HCT116 (cell line): Measurements from ENCODE around the gene SNX8. TPM values are rescaled to one million over a fixed set of nuclear protein-coding genes. Genes with fewer than 3 reads are reported as not detected.
"Not testable (repeated sequence)": the region's sequence is repeated elsewhere in the genome, so short reads cannot be mapped to it uniquely, and the experiment has no call there.

ENCODE experiments used
- ATAC-seq: fragments of 200-7000 bp; cut with Tn5 transposase; 2 replicates; pipeline ENCODE4 v1.9.1; 2020; ENCODE audit warnings: mild to moderate bottlenecking, moderate library complexity
- BruUV-seq: library from RNA; stranded (reverse); fragments of 400-500 nt; replicated peaks from 2 replicates; lab custom pipeline; 2021; lab: Mats Ljungman, UMichigan
- CTCF ChIA-PET: fragments of 300-600 bp; sonication (Branson Sonifier 250); formaldehyde crosslinking; loops from one replicate; lab custom pipeline; 2021; ENCODE audit warnings: antibody characterized with exemption; lab: Charles Lee
- POLR2A ChIA-PET: fragments of 300-600, 350-600 bp; sonication (Branson Sonifier 250); formaldehyde crosslinking; loops from one replicate; lab custom pipeline; 2021; ENCODE audit warnings: antibody characterized with exemption; lab: Charles Lee
- RAD21 ChIA-PET, 2 experiments: fragments of 300-600 bp; sonication (Branson Sonifier 250); formaldehyde crosslinking; loops; one replicate each; lab custom pipeline; 2023; ENCODE audit warnings: low total read pairs in 2 of 2; ENCODE audit not compliant: uncharacterized antibody in 2 of 2, unreplicated experiment in 2 of 2, low non-redundant PET in 1 of 2; lab: Charles Lee
- DNase-seq: peaks from one replicate; pipeline ENCODE4 v3.0.0-alpha.2; 2010; ENCODE audit warnings: low read depth, low spot score
- H2AFZ ChIP-seq: fragments of 200-600 bp; shearing (Covaris generic), sonication (generic); 2 replicates; pipeline ENCODE4 v1.6.1; 2017; ENCODE audit warnings: low read depth, mixed run types, mixed read lengths, antibody characterized with exemption, low read length; ENCODE audit not compliant: poor library complexity, severe bottlenecking
- H3K27ac ChIP-seq: 2 replicates; pipeline ENCODE4 v1.5.1; 2012; ENCODE audit warnings: low read depth, low read length
- H3K27me3 ChIP-seq: fragments of 200-600 bp; sonication (generic); 2 replicates; pipeline ENCODE4 v1.6.1; 2016; ENCODE audit warnings: mixed run types, low read length, mixed read lengths; ENCODE audit not compliant: insufficient read depth
- H3K36me3 ChIP-seq, 2 experiments: fragments of 200-500 bp in 1 of 2; fragments of 200-600 bp in 1 of 2; sonication (Bioruptor generic) in 1 of 2; sonication (generic) in 1 of 2; 2 replicates each; pipeline versions ENCODE4 v1.5.1 to v1.6.1; 2014 to 2016; ENCODE audit warnings: low read length in 2 of 2, inconsistent platforms in 1 of 2, mixed read lengths in 1 of 2, mixed run types in 1 of 2; ENCODE audit not compliant: insufficient read depth in 2 of 2, control insufficient read depth in 1 of 2
- H3K4me1 ChIP-seq, 2 experiments: fragments of 200-600 bp in 1 of 2; sonication (generic) in 1 of 2; 2 replicates each; pipeline versions ENCODE4 v1.5.1 to v1.6.1; 2012 to 2017; ENCODE audit warnings: low read length in 2 of 2, inconsistent platforms in 1 of 2, mild to moderate bottlenecking in 1 of 2, mixed read lengths in 1 of 2, mixed run types in 1 of 2, moderate library complexity in 1 of 2; ENCODE audit not compliant: insufficient read depth in 2 of 2, control insufficient read depth in 1 of 2
- H3K4me2 ChIP-seq: fragments of 200-600 bp; sonication (generic); 2 replicates; pipeline ENCODE4 v1.6.1; 2017; ENCODE audit warnings: mixed run types, low read length, mixed read lengths
- H3K4me3 ChIP-seq, 2 experiments: fragments of 200-600 bp in 1 of 2; sonication (generic) in 1 of 2; replicated peaks in 1 of 2; 2 replicates each; pipeline ENCODE4 v1.5.1; 2011 to 2016; ENCODE audit warnings: low read length in 2 of 2, control low read depth in 1 of 2, low read depth in 1 of 2, mild to moderate bottlenecking in 1 of 2, mixed read lengths in 1 of 2, mixed run types in 1 of 2
- H3K79me2 ChIP-seq: fragments of 200-600 bp; sonication (generic); 2 replicates; pipeline ENCODE4 v1.6.1; 2017; ENCODE audit warnings: mild to moderate bottlenecking, mixed run types, low read length, moderate library complexity, mixed read lengths; ENCODE audit not compliant: insufficient read depth
- H3K9ac ChIP-seq: fragments of 200-600 bp; sonication (generic); 2 replicates; pipeline ENCODE4 v1.6.1; 2016; ENCODE audit warnings: low read length, mixed read lengths
- H3K9me2 ChIP-seq: fragments of 200-600 bp; sonication (generic), shearing (Covaris generic); 2 replicates; pipeline ENCODE4 v1.6.1; 2017; ENCODE audit warnings: mixed run types, mild to moderate bottlenecking, moderate library complexity; ENCODE audit not compliant: insufficient read depth
- H3K9me3 ChIP-seq, 2 experiments: fragments of 200-500 bp in 1 of 2; fragments of 200-600 bp in 1 of 2; sonication (Bioruptor generic) in 1 of 2; sonication (generic) in 1 of 2; 2 replicates each; pipeline ENCODE4 v1.6.1; 2014 to 2017; ENCODE audit warnings: low read length in 2 of 2, mixed read lengths in 2 of 2, inconsistent platforms in 1 of 2, low read depth in 1 of 2, mild to moderate bottlenecking in 1 of 2, mixed run types in 1 of 2, moderate library complexity in 1 of 2; ENCODE audit not compliant: control insufficient read depth in 1 of 2, insufficient read depth in 1 of 2
- H4K20me1 ChIP-seq: fragments of 200-600 bp; sonication (generic), shearing (Covaris generic); 2 replicates; pipeline ENCODE4 v1.6.1; 2017; ENCODE audit warnings: mixed run types, mild to moderate bottlenecking, moderate library complexity; ENCODE audit not compliant: insufficient read depth
- CBX3 ChIP-seq: IDR thresholded peaks from 2 replicates; pipeline ENCODE4 v1.6.1; 2012; ENCODE audit warnings: low read depth
- CEBPB ChIP-seq: IDR thresholded peaks from 2 replicates; pipeline ENCODE4 v1.6.1; 2012; ENCODE audit warnings: low read depth
- ELF1 ChIP-seq: IDR thresholded peaks from 2 replicates; pipeline ENCODE4 v1.6.1; 2012; ENCODE audit warnings: low read depth, borderline replicate concordance
- EZH2phosphoT487 ChIP-seq: fragments of 200-600 bp; IDR thresholded peaks from 2 replicates; pipeline ENCODE4 v1.6.1; 2018; ENCODE audit warnings: antibody characterized with exemption, borderline replicate concordance
- FOSL1 ChIP-seq: IDR thresholded peaks from 2 replicates; pipeline ENCODE4 v1.6.1; 2012; ENCODE audit warnings: low read depth
- POLR2AphosphoS5 ChIP-seq: IDR thresholded peaks from 2 replicates; pipeline ENCODE4 v1.6.1; 2011; ENCODE audit warnings: mild to moderate bottlenecking, low read depth, low read length, moderate library complexity
- SP1 ChIP-seq: IDR thresholded peaks from 2 replicates; pipeline ENCODE4 v1.6.1; 2012; ENCODE audit warnings: low read depth
- SRF ChIP-seq: IDR thresholded peaks from 2 replicates; pipeline ENCODE4 v1.6.1; 2012; ENCODE audit warnings: low read depth
- TCF7L2 ChIP-seq: IDR thresholded peaks from 2 replicates; pipeline ENCODE4 v1.7.0; 2011; ENCODE audit warnings: borderline replicate concordance, inconsistent platforms; ENCODE audit not compliant: insufficient read depth, insufficient read length; ENCODE audit errors: extremely low read depth
- ZFX ChIP-seq: fragments of 450-650 bp; IDR thresholded peaks from 2 replicates; pipeline ENCODE4 v1.6.1; 2017
- ZNF274 ChIP-seq: fragments of 200-500 bp; sonication (Bioruptor generic); IDR thresholded peaks from 2 replicates; pipeline ENCODE4 v1.6.1; 2014; ENCODE audit warnings: mild to moderate bottlenecking, low read depth, low read length, inconsistent platforms
- intact Hi-C: fragments of 100-400 bp; cut with micrococcal nuclease; formaldehyde crosslinking; loops from 2 replicates; pipeline ENCODE4 v1.10.0; 2022
- total RNA-seq: library from RNA; stranded (reverse); gene quantifications from one replicate; pipeline ENCODE4 v1.2.1, GENCODE V29; 2021; ENCODE audit not compliant: unreplicated experiment
- TF ChIP-seq, protein P1 (sequence below), 3 experiments: fragments of 200-600 bp in 1 of 3; sonication (generic) in 1 of 3; IDR thresholded peaks in 2 of 3; conservative IDR thresholded peaks in 1 of 3; 2 replicates each; pipeline ENCODE4 v1.5.1; 2012 to 2017; ENCODE audit warnings: low read depth in 2 of 3, low read length in 2 of 3, antibody characterized with exemption in 1 of 3, borderline replicate concordance in 1 of 3, control low read depth in 1 of 3, mild to moderate bottlenecking in 1 of 3, mixed read lengths in 1 of 3, mixed run types in 1 of 3, moderate library complexity in 1 of 3; ENCODE audit not compliant: insufficient read depth in 1 of 3
- TF ChIP-seq, protein P2 (sequence below): IDR thresholded peaks from 2 replicates; pipeline ENCODE4 v1.6.1; 2011; ENCODE audit warnings: mild to moderate bottlenecking, low read length, moderate library complexity; ENCODE audit not compliant: insufficient replicate concordance; ENCODE audit errors: extremely low read depth
- TF ChIP-seq, protein P3 (sequence below): IDR thresholded peaks from 2 replicates; pipeline ENCODE4 v1.6.1; 2012

SNX8 gene
- total RNA-seq, 1 experiment from 2014 or later: 41.7 TPM

DNA sequence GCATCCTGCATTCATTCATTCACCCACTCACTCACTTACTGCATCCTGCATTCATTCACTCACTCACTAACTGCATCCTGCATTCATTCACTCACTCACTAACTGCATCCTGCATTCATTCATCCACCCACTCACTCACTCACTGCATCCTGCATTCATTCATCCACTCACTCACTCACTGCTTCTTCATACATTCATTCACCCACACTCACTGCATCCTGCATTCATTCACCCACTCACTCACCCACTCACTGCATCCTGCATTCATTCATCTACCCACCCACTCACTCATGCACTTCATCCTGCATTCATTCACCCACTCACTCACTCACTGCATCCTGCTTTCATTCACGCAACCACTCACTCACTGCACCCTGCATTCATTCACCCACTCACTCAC, 1.5 kb upstream of the SNX8 start:
- ATAC-seq (no peak), DNase-seq (no peak)
- Histone ChIP-seq H2AFZ (no peak overlapping the region), H3K4me1 (peaks cover 6 to 29% of the 10 kb centered on the region in 2 experiments), H3K4me2 (no peak overlapping the region), H3K9me3 (no peaks in the 10 kb centered on the region), H3K27ac (no peak overlapping the region), H4K20me1 (no peaks in the 10 kb centered on the region), H3K9me2 (no peaks in the 10 kb centered on the region), H3K27me3 (no peaks in the 10 kb centered on the region), H3K79me2 (peaks cover 28% of the 10 kb centered on the region), H3K36me3 (no peaks in the 10 kb centered on the region), H3K4me3 (no peak overlapping the region), H3K9ac (no peak overlapping the region)
- no TSS peak for BruUV-seq
- POLR2A ChIA-PET: no interaction called here
- intact Hi-C loops: loop anchor here (2.0 kb wide), 1 partner anchor 39 kb away; the partner anchor contains the start of gene EIF3B
- CTCF ChIA-PET: no interaction called here
- no peak for TF ChIP-seq TCF7L2
- TF ChIP-seq SRF: no peak
- TF ChIP-seq, protein P1, sequence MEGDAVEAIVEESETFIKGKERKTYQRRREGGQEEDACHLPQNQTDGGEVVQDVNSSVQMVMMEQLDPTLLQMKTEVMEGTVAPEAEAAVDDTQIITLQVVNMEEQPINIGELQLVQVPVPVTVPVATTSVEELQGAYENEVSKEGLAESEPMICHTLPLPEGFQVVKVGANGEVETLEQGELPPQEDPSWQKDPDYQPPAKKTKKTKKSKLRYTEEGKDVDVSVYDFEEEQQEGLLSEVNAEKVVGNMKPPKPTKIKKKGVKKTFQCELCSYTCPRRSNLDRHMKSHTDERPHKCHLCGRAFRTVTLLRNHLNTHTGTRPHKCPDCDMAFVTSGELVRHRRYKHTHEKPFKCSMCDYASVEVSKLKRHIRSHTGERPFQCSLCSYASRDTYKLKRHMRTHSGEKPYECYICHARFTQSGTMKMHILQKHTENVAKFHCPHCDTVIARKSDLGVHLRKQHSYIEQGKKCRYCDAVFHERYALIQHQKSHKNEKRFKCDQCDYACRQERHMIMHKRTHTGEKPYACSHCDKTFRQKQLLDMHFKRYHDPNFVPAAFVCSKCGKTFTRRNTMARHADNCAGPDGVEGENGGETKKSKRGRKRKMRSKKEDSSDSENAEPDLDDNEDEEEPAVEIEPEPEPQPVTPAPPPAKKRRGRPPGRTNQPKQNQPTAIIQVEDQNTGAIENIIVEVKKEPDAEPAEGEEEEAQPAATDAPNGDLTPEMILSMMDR (IDR thresholded peaks at IDR 0.05 in 2 of 3, conservative IDR thresholded peaks at IDR 0.05 in 1 of 3; ENCODE audit: borderline replicate concordance in 1 of 3, insufficient read depth in 1 of 3, low read depth in 2 of 3, low read length in 2 of 3): no peak
- TF ChIP-seq CEBPB: no peak
- TF ChIP-seq, protein P2, sequence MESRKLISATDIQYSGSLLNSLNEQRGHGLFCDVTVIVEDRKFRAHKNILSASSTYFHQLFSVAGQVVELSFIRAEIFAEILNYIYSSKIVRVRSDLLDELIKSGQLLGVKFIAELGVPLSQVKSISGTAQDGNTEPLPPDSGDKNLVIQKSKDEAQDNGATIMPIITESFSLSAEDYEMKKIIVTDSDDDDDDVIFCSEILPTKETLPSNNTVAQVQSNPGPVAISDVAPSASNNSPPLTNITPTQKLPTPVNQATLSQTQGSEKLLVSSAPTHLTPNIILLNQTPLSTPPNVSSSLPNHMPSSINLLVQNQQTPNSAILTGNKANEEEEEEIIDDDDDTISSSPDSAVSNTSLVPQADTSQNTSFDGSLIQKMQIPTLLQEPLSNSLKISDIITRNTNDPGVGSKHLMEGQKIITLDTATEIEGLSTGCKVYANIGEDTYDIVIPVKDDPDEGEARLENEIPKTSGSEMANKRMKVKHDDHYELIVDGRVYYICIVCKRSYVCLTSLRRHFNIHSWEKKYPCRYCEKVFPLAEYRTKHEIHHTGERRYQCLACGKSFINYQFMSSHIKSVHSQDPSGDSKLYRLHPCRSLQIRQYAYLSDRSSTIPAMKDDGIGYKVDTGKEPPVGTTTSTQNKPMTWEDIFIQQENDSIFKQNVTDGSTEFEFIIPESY: no peak
- TF ChIP-seq ZNF274: no peak
- TF ChIP-seq EZH2phosphoT487: no peak
- TF ChIP-seq POLR2AphosphoS5: no peak
- TF ChIP-seq SP1: no peak
- no peak for TF ChIP-seq FOSL1
- no peak for TF ChIP-seq ZFX
- TF ChIP-seq, protein P3, sequence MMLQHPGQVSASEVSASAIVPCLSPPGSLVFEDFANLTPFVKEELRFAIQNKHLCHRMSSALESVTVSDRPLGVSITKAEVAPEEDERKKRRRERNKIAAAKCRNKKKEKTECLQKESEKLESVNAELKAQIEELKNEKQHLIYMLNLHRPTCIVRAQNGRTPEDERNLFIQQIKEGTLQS: no peak
- no peak for TF ChIP-seq ELF1
- no peak for TF ChIP-seq CBX3
- RAD21 ChIA-PET: no interaction called here

DNA sequence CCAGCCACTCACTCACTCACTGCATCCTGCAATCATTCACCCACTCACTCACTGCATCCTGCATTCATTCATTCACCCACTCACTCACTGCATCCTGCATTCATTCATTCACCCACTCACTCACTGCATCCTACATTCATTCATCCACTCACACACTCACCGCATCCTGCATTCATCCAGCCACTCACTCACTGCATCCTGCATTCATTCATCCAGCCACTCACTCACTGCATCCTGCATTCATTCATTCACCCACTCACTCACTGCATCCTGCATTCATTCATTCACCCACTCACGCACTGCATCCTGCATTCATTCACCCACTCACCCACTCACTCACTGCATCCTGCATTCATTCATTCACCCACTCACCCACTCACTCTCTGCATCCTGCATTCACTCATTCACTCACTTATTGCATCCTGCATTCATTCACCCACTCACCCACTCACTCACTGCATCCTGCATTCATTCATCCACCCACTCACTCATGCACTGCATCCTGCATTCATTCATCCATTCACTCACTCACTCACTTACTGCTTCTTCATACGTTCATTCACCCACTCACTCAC, 802 bp upstream of the SNX8 start:
- intact Hi-C loops: loop anchor here (2.0 kb wide), 1 partner anchor 40 kb away; the partner anchor contains the start of gene EIF3B

More for the DNA sequence above, 802 bp upstream of the SNX8 start:
- BruUV-seq, H3K9me3 ChIP-seq, H3K27ac ChIP-seq, ATAC-seq, RAD21 ChIA-PET, CTCF ChIA-PET, H3K36me3 ChIP-seq, DNase-seq, POLR2A ChIA-PET, H3K9me2 ChIP-seq, H4K20me1 ChIP-seq, H3K9ac ChIP-seq, H3K27me3 ChIP-seq: not testable (repeated sequence)
- peaks cover 13 to 37% of the 10 kb centered on the region in 2 experiments for H3K4me1 ChIP-seq
- peak overlapping the region; percentile 51 for H2AFZ ChIP-seq
- H3K4me2 ChIP-seq: peak overlapping the region; percentile 74
- H3K4me3 ChIP-seq: peak overlapping the region in 1 of 2 experiments; percentile 45; a peak in 2 of 4 replicates
- peaks cover 31% of the 10 kb centered on the region for H3K79me2 ChIP-seq
